GM18498 (cell line): ENCODE results near the gene DRD1.
"Not testable (repeated sequence)": the region's sequence is repeated elsewhere in the genome, so short reads cannot be mapped to it uniquely, and the experiment has no call there.

Experiments used
- ATAC-seq: cut with Tn5 transposase; IDR thresholded peaks from one replicate; pipeline ENCODE4 v1.9.1; 2021; ENCODE audit warnings: mild to moderate bottlenecking, moderate library complexity; ENCODE audit not compliant: unreplicated experiment

The DRD1 gene

DNA sequence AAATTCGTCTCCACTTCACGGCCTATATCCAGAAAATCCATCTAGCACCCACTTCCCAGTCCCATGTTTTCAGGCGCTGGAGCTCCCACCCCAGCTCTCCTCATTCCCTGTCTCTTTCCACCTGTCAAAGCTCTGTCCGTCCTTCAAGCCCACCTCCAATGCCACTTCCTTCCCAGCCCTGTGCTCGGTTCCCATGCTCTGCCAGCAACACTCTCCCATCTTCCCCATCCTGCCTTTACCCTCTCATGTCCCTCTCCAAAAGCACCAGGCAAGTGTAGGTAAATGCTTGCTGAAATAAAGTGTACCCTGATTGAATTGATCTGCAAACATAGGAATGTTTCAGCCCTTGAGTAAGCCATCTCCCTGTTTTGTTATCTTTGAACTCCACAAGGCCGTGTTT lies 9.2 kb downstream of the DRD1 start:
- ATAC-seq: no peak

DNA sequence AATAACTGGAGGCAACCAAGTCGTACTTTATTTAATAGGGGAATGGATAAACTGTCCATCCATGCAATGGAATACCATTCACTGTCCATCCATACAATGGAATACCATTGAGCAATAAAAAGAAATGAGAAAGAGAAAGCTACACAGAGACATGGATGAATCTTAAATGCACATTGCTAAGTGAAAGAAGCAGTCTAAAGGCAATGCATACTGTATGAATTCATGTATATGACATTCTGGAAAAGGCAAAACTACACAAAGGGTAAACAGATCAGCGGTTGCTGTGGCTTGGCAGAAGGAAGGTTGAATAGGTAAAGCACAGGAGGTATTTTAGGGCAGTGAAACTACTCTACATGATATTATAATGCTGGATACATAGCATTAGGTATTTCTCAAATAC lies 16.2 kb downstream of the DRD1 start:
- no peak for ATAC-seq

DNA sequence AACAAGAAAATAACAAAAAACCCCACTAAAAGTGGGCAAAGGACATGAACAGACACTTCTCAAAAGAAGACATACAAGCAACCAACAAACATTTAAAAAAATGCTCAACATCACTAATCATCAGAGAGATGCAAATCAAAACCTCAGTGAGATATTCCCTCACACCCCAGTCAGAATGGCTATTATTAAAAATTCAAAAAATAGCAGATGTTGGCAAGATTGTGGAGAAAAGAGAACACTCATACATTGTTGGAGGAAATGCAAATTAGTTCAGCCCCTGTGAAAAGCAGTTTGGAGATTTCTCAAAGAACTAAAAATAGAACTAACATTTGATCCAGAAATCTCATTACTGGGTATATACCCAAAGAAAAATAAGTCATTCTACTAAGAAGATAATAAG lies 19.4 kb downstream of the DRD1 start:
- ATAC-seq: not testable (repeated sequence)

DNA sequence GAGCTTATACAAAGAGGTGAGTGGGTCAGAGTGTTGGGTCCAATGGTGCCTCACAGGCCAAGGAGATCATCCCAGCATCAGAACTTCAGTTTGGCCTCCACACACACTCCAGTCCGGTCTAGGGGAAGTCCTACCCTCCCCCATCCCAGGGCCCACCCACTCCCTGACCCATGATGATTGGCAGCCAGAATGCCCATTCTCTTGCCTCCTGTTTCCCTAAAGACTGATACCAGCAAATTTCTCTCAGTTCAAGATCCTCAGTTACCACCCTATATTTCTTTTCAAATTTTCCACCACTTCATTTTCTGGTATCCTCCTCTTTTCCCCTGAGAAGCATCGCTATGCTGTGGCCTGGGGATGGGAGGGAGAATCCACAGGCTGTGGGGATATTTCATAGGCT lies 21.9 kb downstream of the DRD1 start:
- no peak for ATAC-seq

DNA sequence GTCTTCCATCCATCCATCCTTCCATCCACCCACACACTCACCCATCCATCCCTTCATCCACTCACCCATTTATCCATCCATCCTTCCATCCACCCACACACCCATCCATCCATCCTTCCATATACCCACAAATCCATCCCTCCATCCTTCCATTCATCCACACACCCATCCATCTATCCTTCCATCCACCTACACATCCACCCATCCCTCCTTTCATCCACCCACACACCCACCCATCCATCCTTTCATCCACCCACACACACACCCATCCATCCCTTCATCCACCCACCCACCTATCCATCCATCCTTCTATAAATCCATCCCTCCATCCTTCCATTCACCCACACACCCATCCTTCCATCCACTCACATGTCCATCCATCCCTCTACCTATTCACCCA lies 23.6 kb downstream of the DRD1 start:
- no peak for ATAC-seq

GRCh38 chr5:175418251-175418650 lies 25.7 kb downstream of the DRD1 start:
- ATAC-seq: no peak

DNA sequence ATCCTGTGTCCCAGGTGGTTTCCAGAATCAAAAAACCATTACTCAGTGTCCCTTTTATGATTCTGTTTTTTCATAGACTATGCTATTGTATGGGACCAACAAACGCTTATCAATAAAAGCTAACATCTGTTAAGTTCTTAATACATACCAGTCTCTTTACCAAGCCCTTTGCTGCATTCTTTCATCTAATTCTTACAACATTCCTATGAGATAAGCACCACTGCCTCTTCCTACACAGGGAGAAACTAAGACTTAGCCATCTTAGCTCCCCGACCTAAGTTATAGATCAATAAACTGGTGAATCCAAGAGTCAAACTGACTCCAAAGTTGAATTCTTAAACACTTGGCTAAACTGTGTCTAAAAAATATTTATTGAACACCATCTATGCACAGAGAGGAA lies 26.6 kb downstream of the DRD1 start:
- ATAC-seq: no peak

GRCh38 chr5:175415303-175415702 lies 28.7 kb downstream of the DRD1 start:
- ATAC-seq: no peak

DNA sequence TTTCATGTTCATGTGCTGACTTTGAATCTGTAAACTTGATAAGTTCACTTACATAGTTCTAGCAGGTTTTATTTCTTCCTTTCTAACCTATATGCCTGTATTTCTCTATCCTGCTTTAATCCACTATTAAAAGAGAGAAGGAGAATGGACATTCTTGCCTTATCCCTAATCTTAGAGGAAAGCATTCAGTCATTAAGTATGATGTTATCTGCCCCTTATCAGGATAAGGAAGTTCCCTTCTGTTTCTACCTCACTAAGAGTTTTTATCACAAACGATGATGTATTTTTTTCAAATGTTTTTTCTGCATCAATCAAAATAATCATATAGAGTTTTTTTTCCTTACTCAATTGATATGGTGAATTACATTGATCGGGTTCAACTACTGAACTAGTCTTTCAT lies 33.1 kb downstream of the DRD1 start:
- ATAC-seq: no peak

DNA sequence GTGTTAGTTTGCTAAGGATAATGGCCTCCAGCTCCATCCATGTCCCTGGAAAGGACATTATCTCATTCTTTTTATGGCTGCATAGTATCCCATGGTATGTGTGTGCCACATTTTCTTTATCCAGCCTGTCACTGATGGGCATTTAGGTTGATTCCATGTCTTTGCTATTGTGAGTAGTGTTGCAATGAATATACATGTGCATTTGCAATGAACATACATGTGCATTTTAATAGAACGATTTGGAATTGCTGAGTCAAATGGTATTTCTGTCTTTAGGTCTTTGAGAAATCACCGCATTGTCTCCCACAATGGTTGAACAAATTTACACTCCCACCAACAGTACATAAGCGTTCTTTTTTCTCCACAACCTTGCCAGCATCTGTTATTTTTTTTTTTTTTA lies 37.7 kb downstream of the DRD1 start:
- ATAC-seq: no peak

- not testable (repeated sequence) for ATAC-seq
These were observed 46.2 kb downstream of the DRD1 start for GRCh38 chr5:175397590-175398297.

GRCh38 chr5:175395430-175395829 lies 48.6 kb downstream of the DRD1 start:
- ATAC-seq: not testable (repeated sequence)

GRCh38 chr5:175394601-175395000 lies 49.4 kb downstream of the DRD1 start:
- no peak for ATAC-seq

GRCh38 chr5:175393897-175394296 lies 50.1 kb downstream of the DRD1 start:
- no peak for ATAC-seq

DNA sequence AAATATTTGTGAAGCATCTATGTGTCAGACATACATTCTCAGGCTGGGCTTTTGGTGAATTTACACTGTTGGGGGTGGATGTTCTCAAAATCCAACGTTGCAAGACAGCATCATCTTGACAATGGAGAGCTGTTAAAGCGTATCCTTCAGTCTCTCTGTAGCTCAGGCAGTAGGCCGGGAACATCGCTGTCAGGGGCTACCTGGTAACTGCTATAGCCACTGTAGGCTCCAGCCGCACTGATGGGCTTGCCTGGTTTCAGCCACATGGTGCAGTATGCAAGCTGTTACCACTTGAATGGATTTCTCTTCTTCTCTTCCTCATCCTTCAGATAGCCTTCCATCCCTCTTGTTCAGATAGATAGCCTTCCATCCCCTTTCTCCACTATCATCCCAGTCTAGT lies 51.7 kb downstream of the DRD1 start:
- ATAC-seq: no peak

GRCh38 chr5:175390352-175391083 lies 53.5 kb downstream of the DRD1 start:
- no peak for ATAC-seq
